ENCODE data around the gene PPP2R2C.

DNA sequence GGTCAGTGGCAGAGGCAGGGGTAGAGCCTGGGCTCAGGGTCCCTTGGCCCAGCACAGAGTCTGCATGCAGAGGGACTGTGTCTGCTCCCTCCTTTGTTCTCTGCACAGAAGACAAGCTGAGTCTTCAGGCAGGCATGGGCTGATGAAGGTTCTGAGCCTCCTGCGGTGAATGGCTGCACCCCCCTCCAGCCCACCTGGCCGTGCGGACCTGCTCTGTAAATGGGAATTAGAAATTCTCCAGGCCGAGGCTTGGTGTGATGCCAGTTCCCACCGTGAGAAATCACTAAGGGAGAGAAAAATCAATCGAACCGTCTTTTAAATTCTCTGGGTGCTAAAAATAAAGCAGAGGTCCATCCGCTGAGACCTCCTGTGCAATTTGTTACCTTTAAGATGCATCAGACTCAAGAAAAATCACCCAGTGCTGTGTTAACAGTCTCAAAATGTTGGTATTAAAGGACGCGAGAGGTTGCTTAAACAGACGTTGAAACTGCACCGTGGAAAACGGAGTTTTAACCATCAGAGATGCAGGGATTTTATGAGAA lies 106.8 kb downstream of the PPP2R2C start:
- TF ChIP-seq, protein P1, sequence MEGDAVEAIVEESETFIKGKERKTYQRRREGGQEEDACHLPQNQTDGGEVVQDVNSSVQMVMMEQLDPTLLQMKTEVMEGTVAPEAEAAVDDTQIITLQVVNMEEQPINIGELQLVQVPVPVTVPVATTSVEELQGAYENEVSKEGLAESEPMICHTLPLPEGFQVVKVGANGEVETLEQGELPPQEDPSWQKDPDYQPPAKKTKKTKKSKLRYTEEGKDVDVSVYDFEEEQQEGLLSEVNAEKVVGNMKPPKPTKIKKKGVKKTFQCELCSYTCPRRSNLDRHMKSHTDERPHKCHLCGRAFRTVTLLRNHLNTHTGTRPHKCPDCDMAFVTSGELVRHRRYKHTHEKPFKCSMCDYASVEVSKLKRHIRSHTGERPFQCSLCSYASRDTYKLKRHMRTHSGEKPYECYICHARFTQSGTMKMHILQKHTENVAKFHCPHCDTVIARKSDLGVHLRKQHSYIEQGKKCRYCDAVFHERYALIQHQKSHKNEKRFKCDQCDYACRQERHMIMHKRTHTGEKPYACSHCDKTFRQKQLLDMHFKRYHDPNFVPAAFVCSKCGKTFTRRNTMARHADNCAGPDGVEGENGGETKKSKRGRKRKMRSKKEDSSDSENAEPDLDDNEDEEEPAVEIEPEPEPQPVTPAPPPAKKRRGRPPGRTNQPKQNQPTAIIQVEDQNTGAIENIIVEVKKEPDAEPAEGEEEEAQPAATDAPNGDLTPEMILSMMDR (IDR thresholded peaks at IDR 0.05): no peak
- no peak for TF ChIP-seq POLR2A (IDR thresholded peaks at IDR 0.05)

All from body of pancreas (tissue), 4 donors.